GM19043 (cell line): ENCODE data around the gene ANKRD34A.
"Not testable (repeated sequence)": the region's sequence is repeated elsewhere in the genome, so short reads cannot be mapped to it uniquely, and the experiment has no call there.

Source experiments
- ATAC-seq: cut with Tn5 transposase; IDR thresholded peaks from one replicate; pipeline ENCODE4 v1.9.1; 2021; ENCODE audit warnings: low read depth; ENCODE audit not compliant: unreplicated experiment

The ANKRD34A gene

GRCh38 chr1:145951526-145951925 lies 12.8 kb downstream of the ANKRD34A start:
- ATAC-seq = no peak

- ATAC-seq = no peak
These were observed 15.2 kb downstream of the ANKRD34A start for GRCh38 chr1:145949219-145949618.

GRCh38 chr1:145947551-145947950 lies 16.8 kb downstream of the ANKRD34A start:
- no peak for ATAC-seq

- no peak for ATAC-seq
These were observed 17.8 kb downstream of the ANKRD34A start for GRCh38 chr1:145946477-145946986.

GRCh38 chr1:145944532-145944931 lies 19.8 kb downstream of the ANKRD34A start:
- no peak for ATAC-seq

GRCh38 chr1:145942871-145943270 lies 21.5 kb downstream of the ANKRD34A start:
- ATAC-seq = no peak

- no peak for ATAC-seq
These were observed 22.0 kb downstream of the ANKRD34A start for GRCh38 chr1:145942405-145942804.

GRCh38 chr1:145937436-145937835 lies 26.9 kb downstream of the ANKRD34A start:
- ATAC-seq = no peak

GRCh38 chr1:145936247-145936646 lies 28.1 kb downstream of the ANKRD34A start:
- ATAC-seq = no peak

- ATAC-seq = no peak
These were observed 28.7 kb downstream of the ANKRD34A start for GRCh38 chr1:145935708-145936107.

- not testable (repeated sequence) for ATAC-seq
These were observed 31.8 kb downstream of the ANKRD34A start for GRCh38 chr1:145932522-145933009.

- ATAC-seq = no peak
These were observed 36.3 kb downstream of the ANKRD34A start for GRCh38 chr1:145927916-145928643.

- peak; percentile 96 for ATAC-seq
These were observed 37.1 kb downstream of the ANKRD34A start, which contains the start of gene RBM8A for GRCh38 chr1:145927063-145927886. Gene RBM8A, minus strand, starts transcription at chr1:145927484. Its CDS starts 58 bp downstream, at chr1:145927426.

GRCh38 chr1:145926686-145927062 lies 37.7 kb downstream of the ANKRD34A start:
- ATAC-seq = no peak

- ATAC-seq = no peak
These were observed 42.1 kb downstream of the ANKRD34A start for GRCh38 chr1:145922266-145922665.

- ATAC-seq = not testable (repeated sequence)
These were observed 44.1 kb downstream of the ANKRD34A start for GRCh38 chr1:145920297-145920696.

GRCh38 chr1:145918992-145919939 lies 45.1 kb downstream of the ANKRD34A start:
- ATAC-seq = no peak

- ATAC-seq = peak; percentile 84
These were observed 46.0 kb downstream of the ANKRD34A start, which contains the start of gene PEX11B for GRCh38 chr1:145918144-145918991. Gene PEX11B, minus strand, starts transcription at chr1:145918717. Its CDS starts 29 bp downstream, at chr1:145918688.

- no peak for ATAC-seq
These were observed 46.8 kb downstream of the ANKRD34A start for GRCh38 chr1:145917595-145917994.
